ENCODE results near the gene VPREB1.
"Not testable (repeated sequence)": the region's sequence is repeated elsewhere in the genome, so short reads cannot be mapped to it uniquely, and the experiment has no call there.

Gene VPREB1

GRCh38 chr22:22237521-22237920, 7.1 kb upstream of the VPREB1 start:
- H3K27me3 ChIP-seq (ENCODE audit: control insufficient read depth, insufficient read depth, low read length), result peaks cover 100% of the 10 kb centered on the region
- H3K27ac ChIP-seq (ENCODE audit: low read length), result no peak overlapping the region

DNA sequence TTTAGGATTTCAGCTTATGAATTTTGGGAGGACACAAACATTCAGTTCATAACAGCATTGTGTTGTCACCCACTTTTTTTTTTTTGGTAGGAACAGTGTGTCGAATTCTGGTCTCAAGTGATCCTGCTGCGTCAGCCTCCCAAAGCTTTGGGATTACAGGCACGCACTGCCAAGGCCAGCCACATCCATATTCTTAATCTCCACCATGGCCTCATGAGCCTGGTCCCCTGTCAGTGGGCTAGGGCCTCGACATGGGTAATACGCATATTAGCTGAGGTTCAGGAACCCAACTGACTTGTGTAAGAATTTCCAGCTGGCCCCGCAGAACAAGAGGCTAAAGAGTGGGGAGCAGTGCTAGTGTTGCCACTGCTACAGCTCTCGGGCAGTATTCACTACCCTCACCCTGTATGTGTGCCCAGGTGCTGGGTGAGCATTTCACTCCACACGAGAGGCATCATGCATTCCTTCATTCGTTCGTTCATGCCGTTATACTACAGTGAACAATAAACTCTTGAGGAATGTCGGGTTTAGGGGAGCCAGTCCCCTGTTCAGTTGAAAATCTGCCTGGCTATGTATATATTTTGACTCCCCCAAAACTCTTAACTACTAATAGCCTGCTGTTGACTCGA, 5.2 kb upstream of the VPREB1 start:
- Histone ChIP-seq H3K9me3 (ENCODE audit: control insufficient read depth, low read depth, low read length) (no peaks in the 10 kb centered on the region), H3K9ac (ENCODE audit: low read length) (no peak overlapping the region), H3K4me1 (ENCODE audit: control insufficient read depth, low read depth, low read length) (no peaks in the 10 kb centered on the region), H3K27ac (ENCODE audit: low read length) (no peak overlapping the region), H3K36me3 (ENCODE audit: control insufficient read depth, low read depth, low read length) (no peaks in the 10 kb centered on the region), H3K4me3 (ENCODE audit: low read length) (no peak overlapping the region), H3K27me3 (ENCODE audit: control insufficient read depth, insufficient read depth, low read length) (peaks cover 100% of the 10 kb centered on the region)

More at GRCh38 chr22:22237521-22237920, 7.1 kb upstream of the VPREB1 start:
- H3K36me3 ChIP-seq (ENCODE audit: control insufficient read depth, low read depth, low read length), result no peaks in the 10 kb centered on the region
- H3K4me1 ChIP-seq (ENCODE audit: control insufficient read depth, low read depth, low read length), result no peaks in the 10 kb centered on the region
- no peak overlapping the region for H3K9ac ChIP-seq (ENCODE audit: low read length)
- no peaks in the 10 kb centered on the region for H3K9me3 ChIP-seq (ENCODE audit: control insufficient read depth, low read depth, low read length)
- H3K4me3 ChIP-seq (ENCODE audit: low read length), result no peak overlapping the region

GRCh38 chr22:22241554-22241898, 3.1 kb upstream of the VPREB1 start:
- H3K4me3 ChIP-seq (ENCODE audit: low read length), result no peak overlapping the region
- no peaks in the 10 kb centered on the region for H3K9me3 ChIP-seq (ENCODE audit: control insufficient read depth, low read depth, low read length)
- H3K36me3 ChIP-seq (ENCODE audit: control insufficient read depth, low read depth, low read length), result no peaks in the 10 kb centered on the region
- H3K9ac ChIP-seq (ENCODE audit: low read length), result no peak overlapping the region
- H3K4me1 ChIP-seq (ENCODE audit: control insufficient read depth, low read depth, low read length), result no peaks in the 10 kb centered on the region
- peaks cover 100% of the 10 kb centered on the region for H3K27me3 ChIP-seq (ENCODE audit: control insufficient read depth, insufficient read depth, low read length)
- H3K27ac ChIP-seq (ENCODE audit: low read length), result no peak overlapping the region

GRCh38 chr22:22242488-22242887, 2.1 kb upstream of the VPREB1 start:
- no peak overlapping the region for H3K27ac ChIP-seq (ENCODE audit: low read length)
- H3K27me3 ChIP-seq (ENCODE audit: control insufficient read depth, insufficient read depth, low read length), result peaks cover 100% of the 10 kb centered on the region
- H3K4me1 ChIP-seq (ENCODE audit: control insufficient read depth, low read depth, low read length), result no peaks in the 10 kb centered on the region
- no peak overlapping the region for H3K9ac ChIP-seq (ENCODE audit: low read length)
- no peaks in the 10 kb centered on the region for H3K36me3 ChIP-seq (ENCODE audit: control insufficient read depth, low read depth, low read length)
- no peaks in the 10 kb centered on the region for H3K9me3 ChIP-seq (ENCODE audit: control insufficient read depth, low read depth, low read length)
- no peak overlapping the region for H3K4me3 ChIP-seq (ENCODE audit: low read length)

- no peak overlapping the region for H3K9ac ChIP-seq (ENCODE audit: low read length)
- no peaks in the 10 kb centered on the region for H3K36me3 ChIP-seq (ENCODE audit: control insufficient read depth, low read depth, low read length)
- no peaks in the 10 kb centered on the region for H3K9me3 ChIP-seq (ENCODE audit: control insufficient read depth, low read depth, low read length)
- peaks cover 100% of the 10 kb centered on the region for H3K27me3 ChIP-seq (ENCODE audit: control insufficient read depth, insufficient read depth, low read length)
- H3K27ac ChIP-seq (ENCODE audit: low read length), result no peak overlapping the region
- H3K4me1 ChIP-seq (ENCODE audit: control insufficient read depth, low read depth, low read length), result no peaks in the 10 kb centered on the region
- H3K4me3 ChIP-seq (ENCODE audit: low read length), result no peak overlapping the region
Measured at GRCh38 chr22:22243033-22243680, 1.4 kb upstream of the VPREB1 start.

GRCh38 chr22:22245256-22245909, 797 bp downstream of the VPREB1 start:
- no peaks in the 10 kb centered on the region for H3K9me3 ChIP-seq (ENCODE audit: control insufficient read depth, low read depth, low read length)
- H3K27ac ChIP-seq (ENCODE audit: low read length), result no peak overlapping the region
- peaks cover 100% of the 10 kb centered on the region for H3K27me3 ChIP-seq (ENCODE audit: control insufficient read depth, insufficient read depth, low read length)
- H3K4me3 ChIP-seq (ENCODE audit: low read length), result no peak overlapping the region
- H3K9ac ChIP-seq (ENCODE audit: low read length), result no peak overlapping the region
- no peaks in the 10 kb centered on the region for H3K36me3 ChIP-seq (ENCODE audit: control insufficient read depth, low read depth, low read length)
- no peaks in the 10 kb centered on the region for H3K4me1 ChIP-seq (ENCODE audit: control insufficient read depth, low read depth, low read length)

GRCh38 chr22:22245935-22246525, 1.4 kb downstream of the VPREB1 start:
- Histone ChIP-seq H3K27ac (ENCODE audit: low read length) (no peak overlapping the region), H3K4me1 (ENCODE audit: control insufficient read depth, low read depth, low read length) (no peaks in the 10 kb centered on the region), H3K4me3 (ENCODE audit: low read length) (no peak overlapping the region), H3K9ac (ENCODE audit: low read length) (no peak overlapping the region), H3K36me3 (ENCODE audit: control insufficient read depth, low read depth, low read length) (no peaks in the 10 kb centered on the region), H3K9me3 (ENCODE audit: control insufficient read depth, low read depth, low read length) (no peaks in the 10 kb centered on the region), H3K27me3 (ENCODE audit: control insufficient read depth, insufficient read depth, low read length) (peaks cover 99% of the 10 kb centered on the region)

DNA sequence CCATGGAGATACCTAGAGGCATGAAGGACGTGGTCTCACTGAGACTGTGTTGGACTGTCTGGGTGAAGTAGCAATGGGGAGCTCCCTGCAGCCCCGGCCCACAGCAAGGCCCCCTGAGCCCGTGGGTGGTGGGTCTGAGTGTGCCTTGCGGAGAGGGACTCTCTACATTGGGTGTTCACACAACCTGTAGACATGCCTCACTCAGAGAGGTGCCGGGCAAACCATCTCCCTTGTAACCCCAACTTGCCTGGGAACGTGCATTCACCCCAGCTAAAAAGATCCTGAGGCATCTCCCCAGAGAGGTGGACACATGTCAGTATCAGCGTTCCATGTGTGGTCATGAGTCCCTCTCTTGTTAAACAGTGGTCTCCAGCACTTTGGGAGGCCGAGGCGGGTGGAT, 2.1 kb downstream of the VPREB1 start:
- no peak overlapping the region for H3K4me3 ChIP-seq (ENCODE audit: low read length)
- H3K27ac ChIP-seq (ENCODE audit: low read length), result no peak overlapping the region
- no peaks in the 10 kb centered on the region for H3K4me1 ChIP-seq (ENCODE audit: control insufficient read depth, low read depth, low read length)
- H3K36me3 ChIP-seq (ENCODE audit: control insufficient read depth, low read depth, low read length), result no peaks in the 10 kb centered on the region
- H3K27me3 ChIP-seq (ENCODE audit: control insufficient read depth, insufficient read depth, low read length), result peaks cover 92% of the 10 kb centered on the region
- H3K9me3 ChIP-seq (ENCODE audit: control insufficient read depth, low read depth, low read length), result no peaks in the 10 kb centered on the region
- no peak overlapping the region for H3K9ac ChIP-seq (ENCODE audit: low read length)

DNA sequence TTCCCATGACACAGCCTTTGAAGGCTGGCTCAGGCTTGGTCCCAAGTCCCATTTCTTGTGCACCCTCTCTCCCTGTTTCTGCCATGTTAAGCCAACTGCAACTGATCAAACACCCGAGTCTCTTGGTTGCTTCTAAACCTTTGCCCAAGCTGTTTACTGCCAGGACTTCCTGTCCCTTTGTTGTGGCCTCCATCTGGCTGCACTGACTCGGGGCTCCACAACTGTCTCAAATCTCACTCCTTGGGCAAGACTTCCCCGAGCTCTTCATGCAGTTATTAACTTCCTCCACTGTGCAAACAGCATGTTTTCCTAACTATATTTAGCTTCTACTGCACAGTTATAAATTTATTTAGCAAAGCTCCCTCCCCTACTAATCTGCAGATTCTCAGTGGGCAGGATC, 4.3 kb downstream of the VPREB1 start:
- no peak overlapping the region for H3K27ac ChIP-seq (ENCODE audit: low read length)
- no peaks in the 10 kb centered on the region for H3K36me3 ChIP-seq (ENCODE audit: control insufficient read depth, low read depth, low read length)
- no peaks in the 10 kb centered on the region for H3K4me1 ChIP-seq (ENCODE audit: control insufficient read depth, low read depth, low read length)
- H3K9ac ChIP-seq (ENCODE audit: low read length), result no peak overlapping the region
- no peak overlapping the region for H3K4me3 ChIP-seq (ENCODE audit: low read length)
- H3K27me3 ChIP-seq (ENCODE audit: control insufficient read depth, insufficient read depth, low read length), result peaks cover 74% of the 10 kb centered on the region
- no peaks in the 10 kb centered on the region for H3K9me3 ChIP-seq (ENCODE audit: control insufficient read depth, low read depth, low read length)

DNA sequence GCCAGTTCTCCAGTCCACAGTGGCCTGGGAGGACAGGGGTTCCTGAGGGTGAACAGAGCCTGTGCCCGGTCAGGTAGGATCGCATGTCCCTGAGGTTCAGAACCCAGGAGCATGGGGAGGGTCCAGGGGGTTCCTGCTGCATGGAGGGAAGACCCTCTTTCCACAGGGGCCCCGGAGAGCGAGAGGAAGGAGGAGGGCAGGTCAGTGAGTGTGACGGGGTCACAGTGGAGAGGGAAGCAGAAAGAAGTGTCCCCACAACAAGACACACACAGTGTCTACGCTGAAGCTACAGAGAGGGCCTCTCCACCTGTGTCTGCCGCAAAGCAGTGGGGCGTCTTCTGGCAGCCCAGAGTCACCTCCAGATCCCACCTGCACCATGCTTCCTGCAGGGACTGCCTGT, 6.1 kb downstream of the VPREB1 start:
- H3K4me1 ChIP-seq (ENCODE audit: control insufficient read depth, low read depth, low read length); H3K27ac ChIP-seq (ENCODE audit: low read length); H3K9ac ChIP-seq (ENCODE audit: low read length); H3K9me3 ChIP-seq (ENCODE audit: control insufficient read depth, low read depth, low read length); H3K4me3 ChIP-seq (ENCODE audit: low read length); H3K36me3 ChIP-seq (ENCODE audit: control insufficient read depth, low read depth, low read length): not testable (repeated sequence)
- H3K27me3 ChIP-seq (ENCODE audit: control insufficient read depth, insufficient read depth, low read length), result peaks cover 69% of the 10 kb centered on the region

DNA sequence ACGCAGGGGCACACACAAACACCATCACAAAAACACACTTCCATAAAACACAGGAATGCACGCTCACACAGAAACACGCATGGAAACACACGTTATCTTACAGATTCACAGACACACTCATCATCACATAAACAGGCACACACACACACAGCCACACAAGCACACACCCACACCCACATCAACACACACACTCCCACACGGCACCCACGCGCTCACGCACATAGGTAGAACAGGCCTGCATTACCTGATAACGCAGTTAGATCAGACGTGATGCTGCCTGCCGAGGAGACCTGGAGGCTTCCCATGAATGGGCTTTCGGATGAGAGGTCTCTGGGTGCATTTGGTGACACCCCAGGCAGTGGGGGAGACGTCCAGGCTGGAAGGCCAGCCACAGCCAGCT, 11.5 kb downstream of the VPREB1 start:
- H3K27me3 ChIP-seq (ENCODE audit: control insufficient read depth, insufficient read depth, low read length), result peaks cover 63% of the 10 kb centered on the region
- H3K9me3 ChIP-seq (ENCODE audit: control insufficient read depth, low read depth, low read length); H3K9ac ChIP-seq (ENCODE audit: low read length); H3K4me1 ChIP-seq (ENCODE audit: control insufficient read depth, low read depth, low read length); H3K27ac ChIP-seq (ENCODE audit: low read length); H3K36me3 ChIP-seq (ENCODE audit: control insufficient read depth, low read depth, low read length); H3K4me3 ChIP-seq (ENCODE audit: low read length): not testable (repeated sequence)
